Cerebellar cortex (tissue), 1 donor: ENCODE data around the gene RBBP8.

ENCODE experiments used
- DNase-seq: peaks from one replicate; pipeline ENCODE4 v3.0.0-alpha.2; 2015; ENCODE audit warnings: low spot score

The RBBP8 gene

GRCh38 chr18:23063502-23063901 lies 130.4 kb downstream of the RBBP8 start:
- no peak for DNase-seq

GRCh38 chr18:23065234-23065806 lies 132.2 kb downstream of the RBBP8 start:
- DNase-seq = no peak

GRCh38 chr18:23066060-23066459 lies 132.9 kb downstream of the RBBP8 start:
- no peak for DNase-seq

GRCh38 chr18:23066504-23067039 lies 133.4 kb downstream of the RBBP8 start:
- no peak for DNase-seq

GRCh38 chr18:23067236-23067635 lies 134.1 kb downstream of the RBBP8 start:
- DNase-seq = no peak

GRCh38 chr18:23068011-23068410 lies 134.9 kb downstream of the RBBP8 start:
- no peak for DNase-seq

- DNase-seq = no peak
Observed at GRCh38 chr18:23068570-23069310, 135.6 kb downstream of the RBBP8 start.

GRCh38 chr18:23069481-23069880 lies 136.4 kb downstream of the RBBP8 start:
- no peak for DNase-seq

- no peak for DNase-seq
Observed at GRCh38 chr18:23069898-23070297, 136.8 kb downstream of the RBBP8 start.

- DNase-seq = no peak
Observed at GRCh38 chr18:23071285-23071684, 138.2 kb downstream of the RBBP8 start.

GRCh38 chr18:23072079-23072478 lies 139.0 kb downstream of the RBBP8 start:
- no peak for DNase-seq

GRCh38 chr18:23073996-23074606 lies 141.0 kb downstream of the RBBP8 start:
- DNase-seq = no peak
